Neural cell (in vitro differentiated cells): Measurements from ENCODE around the gene PKP3. TPM values are rescaled to one million over a fixed set of nuclear protein-coding genes. Genes with fewer than 3 reads are reported as not detected.

Source experiments
- H2AFZ ChIP-seq: fragments of 200-600, 300-800 bp; sonication (generic), shearing (Covaris generic); 2 replicates; pipeline ENCODE4 v1.6.0; 2014; ENCODE audit warnings: low read depth, mild to moderate bottlenecking, antibody characterized with exemption, low read length, moderate library complexity
- H3F3A ChIP-seq: fragments of 200-600 bp; shearing (Covaris generic); 2 replicates; pipeline ENCODE4 v1.6.1; 2016; ENCODE audit warnings: mild to moderate bottlenecking, moderate library complexity, mixed read lengths, antibody characterized with exemption, low read length; ENCODE audit not compliant: insufficient read depth, poor library complexity, severe bottlenecking
- H3K27ac ChIP-seq: fragments of 200-600, 300-800 bp; sonication (generic), shearing (Covaris generic); 2 replicates; pipeline ENCODE4 v1.5.1; 2014; ENCODE audit warnings: mild to moderate bottlenecking, low read length, moderate library complexity
- H3K27me3 ChIP-seq: fragments of 300-800, 200-600 bp; sonication (generic), shearing (Covaris generic); 2 replicates; pipeline ENCODE4 v1.6.0; 2014; ENCODE audit warnings: mild to moderate bottlenecking, low read depth, low read length, moderate library complexity; ENCODE audit not compliant: insufficient read depth
- H3K36me3 ChIP-seq: fragments of 300-800, 200-600 bp; sonication (generic), shearing (Covaris generic); 2 replicates; pipeline ENCODE4 v1.5.1; 2014; ENCODE audit warnings: mild to moderate bottlenecking, antibody characterized with exemption, low read length, moderate library complexity; ENCODE audit not compliant: insufficient read depth
- H3K4me2 ChIP-seq: fragments of 300-800, 200-600 bp; sonication (generic), shearing (Covaris generic); 2 replicates; pipeline ENCODE4 v1.6.0; 2014; ENCODE audit warnings: mild to moderate bottlenecking, low read length
- H3K4me3 ChIP-seq: fragments of 300-800, 200-600 bp; sonication (generic), shearing (Covaris generic); 2 replicates; pipeline ENCODE4 v1.5.1; 2014; ENCODE audit warnings: mild to moderate bottlenecking, low read length, moderate library complexity
- H3K79me2 ChIP-seq: fragments of 200-600 bp; shearing (Covaris generic); replicated peaks from 2 replicates; pipeline ENCODE4 v1.6.0; 2014; ENCODE audit warnings: mild to moderate bottlenecking, low read length, moderate library complexity; ENCODE audit not compliant: insufficient read depth
- H3K9ac ChIP-seq: fragments of 300-800, 200-600 bp; sonication (generic), shearing (Covaris generic); 2 replicates; pipeline ENCODE4 v1.6.1; 2016; ENCODE audit warnings: mild to moderate bottlenecking, low read length, mixed read lengths
- H3K9me2 ChIP-seq: fragments of 200-600 bp; shearing (Covaris generic); 2 replicates; pipeline ENCODE4 v1.6.1; 2016; ENCODE audit warnings: mild to moderate bottlenecking, low read length, mixed read lengths; ENCODE audit not compliant: insufficient read depth
- H3K9me3 ChIP-seq: fragments of 200-600, 300-800 bp; sonication (generic), shearing (Covaris generic); 2 replicates; pipeline ENCODE4 v1.6.1; 2016; ENCODE audit warnings: mild to moderate bottlenecking, mixed run types, low read length, moderate library complexity, mixed read lengths
- H4K20me1 ChIP-seq: fragments of 200-600 bp; shearing (Covaris generic); 2 replicates; pipeline ENCODE4 v1.6.1; 2016; ENCODE audit warnings: mild to moderate bottlenecking, mixed run types; ENCODE audit not compliant: insufficient read depth
- CTCF ChIP-seq: fragments of 450-650 bp; IDR thresholded peaks from 2 replicates; pipeline ENCODE4 v1.5.1; 2014; ENCODE audit warnings: antibody characterized with exemption, mild to moderate bottlenecking, moderate library complexity; ENCODE audit not compliant: poor library complexity, severe bottlenecking
- EP300 ChIP-seq: fragments of 450-650 bp; conservative IDR thresholded peaks from 2 replicates; pipeline ENCODE4 v1.6.1; 2014; ENCODE audit warnings: antibody characterized with exemption, mild to moderate bottlenecking, moderate library complexity; ENCODE audit not compliant: poor library complexity, severe bottlenecking
- EZH2 ChIP-seq: fragments of 200-600, 300-800 bp; shearing (Covaris generic), sonication (generic); IDR thresholded peaks from 2 replicates; pipeline ENCODE4 v1.6.1; 2014; ENCODE audit warnings: antibody characterized with exemption, low read length, borderline replicate concordance, mild to moderate bottlenecking; ENCODE audit not compliant: insufficient read depth, poor library complexity, severe bottlenecking
- MXI1 ChIP-seq: fragments of 450-650 bp; conservative IDR thresholded peaks from 2 replicates; pipeline ENCODE4 v1.6.1; 2014; ENCODE audit warnings: antibody characterized with exemption, mild to moderate bottlenecking; ENCODE audit not compliant: poor library complexity, severe bottlenecking
- POLR2AphosphoS5 ChIP-seq: IDR thresholded peaks from 2 replicates; pipeline ENCODE4 v1.6.1; 2012
- RAD21 ChIP-seq: fragments of 450-650 bp; conservative IDR thresholded peaks from 2 replicates; pipeline ENCODE4 v1.6.1; 2014; ENCODE audit warnings: antibody characterized with exemption, mild to moderate bottlenecking, moderate library complexity
- REST ChIP-seq: IDR thresholded peaks from 2 replicates; pipeline ENCODE4 v1.6.1; 2012; ENCODE audit warnings: borderline replicate concordance
- SMC3 ChIP-seq: fragments of 450-650 bp; conservative IDR thresholded peaks from 2 replicates; pipeline ENCODE4 v1.6.1; 2014; ENCODE audit warnings: antibody characterized with exemption, mild to moderate bottlenecking, moderate library complexity; ENCODE audit not compliant: poor library complexity
- TAF1 ChIP-seq: IDR thresholded peaks from 2 replicates; pipeline ENCODE4 v1.6.1; 2012; ENCODE audit warnings: low read depth
- polyA plus RNA-seq: library from polyadenylated mRNA; depleted of rRNA; stranded (reverse); fragments of >200 nt; gene quantifications from 2 replicates; pipeline ENCODE4 v1.2.3, GENCODE V29; 2014

Gene PKP3
- polyA plus RNA-seq, 1 donor from 2014 or later: not detected

- no peaks in the 10 kb centered on the region for H3K36me3 ChIP-seq
- TF ChIP-seq TAF1: no peak
- no peak for TF ChIP-seq EZH2
- no peak for TF ChIP-seq CTCF
- TF ChIP-seq POLR2AphosphoS5: no peak
- TF ChIP-seq EP300: no peak
- no peak for TF ChIP-seq RAD21
- no peak for TF ChIP-seq REST
- no peak for TF ChIP-seq SMC3
- TF ChIP-seq MXI1: no peak
Measured at GRCh38 chr11:429391-429790, 35.4 kb downstream of the PKP3 start.

GRCh38 chr11:429931-430456 lies 36.0 kb downstream of the PKP3 start:
- no peak overlapping the region for H3K4me3 ChIP-seq
- H3K9me2 ChIP-seq: no peaks in the 10 kb centered on the region
- H3K9ac ChIP-seq: no peak overlapping the region
- no peak overlapping the region for H2AFZ ChIP-seq
- no peaks in the 10 kb centered on the region for H4K20me1 ChIP-seq
- no peaks in the 10 kb centered on the region for H3K27me3 ChIP-seq
- no peaks in the 10 kb centered on the region for H3K79me2 ChIP-seq
- H3K4me2 ChIP-seq: no peak overlapping the region
- TF ChIP-seq TAF1 (no peak), REST (no peak), RAD21 (no peak), EP300 (no peak), EZH2 (no peak), SMC3 (no peak), CTCF (no peak), MXI1 (no peak), POLR2AphosphoS5 (no peak)
- no peaks in the 10 kb centered on the region for H3K36me3 ChIP-seq
- no peaks in the 10 kb centered on the region for H3K9me3 ChIP-seq
- H3F3A ChIP-seq: no peaks in the 10 kb centered on the region
- H3K27ac ChIP-seq: no peak overlapping the region

More at GRCh38 chr11:429391-429790, 35.4 kb downstream of the PKP3 start:
- no peak overlapping the region for H2AFZ ChIP-seq
- H4K20me1 ChIP-seq: no peaks in the 10 kb centered on the region
- H3K9me3 ChIP-seq: no peaks in the 10 kb centered on the region
- H3K9ac ChIP-seq: no peak overlapping the region
- no peaks in the 10 kb centered on the region for H3K79me2 ChIP-seq
- H3F3A ChIP-seq: no peaks in the 10 kb centered on the region
- H3K9me2 ChIP-seq: no peaks in the 10 kb centered on the region
- H3K4me2 ChIP-seq: no peak overlapping the region
- H3K27me3 ChIP-seq: no peaks in the 10 kb centered on the region
- no peak overlapping the region for H3K4me3 ChIP-seq
- no peak overlapping the region for H3K27ac ChIP-seq
